ENCODE data around the gene FITM2.
"Not testable (repeated sequence)": the region's sequence is repeated elsewhere in the genome, so short reads cannot be mapped to it uniquely, and the experiment has no call there.

The FITM2 gene

GRCh38 chr20:44314870-44315269 lies 3.9 kb upstream of the FITM2 start:
- TF ChIP-seq GATA1 (IDR thresholded peaks at IDR 0.05; ENCODE audit: low read depth, low read length), result no peak
- no peak for TF ChIP-seq POLR2A (IDR thresholded peaks at IDR 0.05; ENCODE audit: low read length)
- DNase-seq, result no peak

- DNase-seq, result peak; percentile 58 to 66
These were observed 989 bp downstream of the FITM2 start for GRCh38 chr20:44309763-44310663.

GRCh38 chr20:44306927-44307326 lies 4.1 kb downstream of the FITM2 start:
- DNase-seq, result no peak
- TF ChIP-seq GATA1 (IDR thresholded peaks at IDR 0.05; ENCODE audit: low read depth, low read length), result no peak
- TF ChIP-seq POLR2A (IDR thresholded peaks at IDR 0.05; ENCODE audit: low read length), result no peak

More at GRCh38 chr20:44309763-44310663, 989 bp downstream of the FITM2 start:
- TF ChIP-seq GATA1 (IDR thresholded peaks at IDR 0.05; ENCODE audit: low read depth, low read length) (no peak), POLR2A (IDR thresholded peaks at IDR 0.05; ENCODE audit: low read length) (no peak)

GRCh38 chr20:44304383-44304782 lies 6.6 kb downstream of the FITM2 start:
- TF ChIP-seq GATA1 (IDR thresholded peaks at IDR 0.05; ENCODE audit: low read depth, low read length), result no peak

GRCh38 chr20:44302736-44303135 lies 8.3 kb downstream of the FITM2 start:
- no peak for TF ChIP-seq POLR2A (IDR thresholded peaks at IDR 0.05; ENCODE audit: low read length)
- TF ChIP-seq GATA1 (IDR thresholded peaks at IDR 0.05; ENCODE audit: low read depth, low read length), result no peak
- DNase-seq, result no peak

More at GRCh38 chr20:44304383-44304782, 6.6 kb downstream of the FITM2 start:
- DNase-seq, result peak in 1 of 2 experiments; percentile 14

GRCh38 chr20:44302026-44302669 lies 8.9 kb downstream of the FITM2 start:
- TF ChIP-seq POLR2A (IDR thresholded peaks at IDR 0.05; ENCODE audit: low read length) (no peak), GATA1 (IDR thresholded peaks at IDR 0.05; ENCODE audit: low read depth, low read length) (no peak)
- no peak for DNase-seq

GRCh38 chr20:44301285-44301684 lies 9.7 kb downstream of the FITM2 start:
- TF ChIP-seq GATA1 (IDR thresholded peaks at IDR 0.05; ENCODE audit: low read depth, low read length) (no peak), POLR2A (IDR thresholded peaks at IDR 0.05; ENCODE audit: low read length) (no peak)
- DNase-seq, result no peak

GRCh38 chr20:44299011-44299535 lies 11.9 kb downstream of the FITM2 start:
- DNase-seq, result not testable (repeated sequence)

GRCh38 chr20:44297721-44298120 lies 13.3 kb downstream of the FITM2 start:
- no peak for TF ChIP-seq POLR2A (IDR thresholded peaks at IDR 0.05; ENCODE audit: low read length)
- TF ChIP-seq GATA1 (IDR thresholded peaks at IDR 0.05; ENCODE audit: low read depth, low read length), result no peak
- DNase-seq, result no peak

- TF ChIP-seq GATA1 (IDR thresholded peaks at IDR 0.05; ENCODE audit: low read depth, low read length), result no peak
- no peak for DNase-seq
These were observed 15.0 kb downstream of the FITM2 start for GRCh38 chr20:44296011-44296410.

GRCh38 chr20:44291754-44292153 lies 19.2 kb downstream of the FITM2 start:
- TF ChIP-seq POLR2A (IDR thresholded peaks at IDR 0.05; ENCODE audit: low read length) (no peak), GATA1 (IDR thresholded peaks at IDR 0.05; ENCODE audit: low read depth, low read length) (no peak)
- DNase-seq, result no peak

GRCh38 chr20:44288252-44288651 lies 22.8 kb downstream of the FITM2 start:
- TF ChIP-seq POLR2A (IDR thresholded peaks at IDR 0.05; ENCODE audit: low read length), result no peak
- TF ChIP-seq GATA1 (IDR thresholded peaks at IDR 0.05; ENCODE audit: low read depth, low read length), result no peak
- peak; percentile 37 to 49 for DNase-seq

GRCh38 chr20:44287272-44288097 lies 23.5 kb downstream of the FITM2 start:
- TF ChIP-seq GATA1 (IDR thresholded peaks at IDR 0.05; ENCODE audit: low read depth, low read length), result no peak
- TF ChIP-seq POLR2A (IDR thresholded peaks at IDR 0.05; ENCODE audit: low read length), result no peak
- no peak for DNase-seq

GRCh38 chr20:44284032-44284431 lies 27.0 kb downstream of the FITM2 start:
- no peak for DNase-seq
- no peak for TF ChIP-seq POLR2A (IDR thresholded peaks at IDR 0.05; ENCODE audit: low read length)

Measured in erythroblast (primary cell).